GM18907 (cell line): Measurements from ENCODE around the gene CDC14A.
"Not testable (repeated sequence)": the region's sequence is repeated elsewhere in the genome, so short reads cannot be mapped to it uniquely, and the experiment has no call there.

ENCODE experiments used
- ATAC-seq: cut with Tn5 transposase; IDR thresholded peaks from one replicate; pipeline ENCODE4 v1.9.1; 2021; ENCODE audit warnings: mild to moderate bottlenecking, moderate library complexity; ENCODE audit not compliant: unreplicated experiment

Gene CDC14A

GRCh38 chr1:100331146-100331545 is 21.2 kb upstream of the CDC14A start:
- not testable (repeated sequence) for ATAC-seq

DNA sequence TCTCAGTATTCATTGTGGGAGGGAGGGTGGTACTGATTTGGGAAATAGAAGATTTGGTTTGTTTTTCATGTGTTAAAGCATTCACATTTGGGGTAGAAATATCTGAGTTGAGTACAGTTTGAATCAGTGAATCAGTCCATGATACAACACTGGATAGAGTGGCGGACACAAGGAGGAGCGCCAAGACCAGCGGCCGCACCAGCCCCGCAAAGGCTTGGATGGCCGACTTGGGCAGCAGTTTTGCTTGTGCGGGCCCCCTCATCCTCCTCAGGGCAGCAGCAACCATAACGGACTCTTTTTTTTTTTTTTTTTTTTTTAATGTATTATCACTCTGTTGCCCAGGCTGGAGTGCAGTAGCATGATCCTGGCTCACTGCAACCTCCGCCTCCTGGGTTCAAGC is 20.0 kb upstream of the CDC14A start:
- no peak for ATAC-seq

- ATAC-seq: no peak
These were observed 16.9 kb upstream of the CDC14A start for GRCh38 chr1:100335436-100335835.

- ATAC-seq: not testable (repeated sequence)
These were observed 14.4 kb upstream of the CDC14A start for GRCh38 chr1:100337878-100338277.

DNA sequence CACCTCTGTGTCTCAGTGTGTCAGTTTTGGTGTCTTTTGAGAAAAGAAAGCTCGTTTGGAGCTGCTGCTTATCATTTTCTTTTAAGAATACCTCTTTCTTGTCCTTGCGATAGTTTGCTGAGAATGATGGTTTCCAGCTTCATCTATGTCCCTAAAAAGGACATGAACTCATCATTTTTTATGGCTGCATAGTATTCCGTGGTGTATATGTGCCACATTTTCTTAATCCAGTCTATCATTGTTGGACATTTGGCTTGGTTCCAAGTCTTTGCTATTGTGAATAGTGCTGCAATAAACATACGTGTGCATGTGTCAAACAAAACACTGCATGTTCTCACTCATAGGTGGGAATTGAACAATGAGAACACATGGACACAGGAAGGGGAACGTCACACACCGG is 12.6 kb upstream of the CDC14A start:
- not testable (repeated sequence) for ATAC-seq

- ATAC-seq: no peak
These were observed 11.8 kb upstream of the CDC14A start for GRCh38 chr1:100340494-100340893.

GRCh38 chr1:100342348-100342747 is 10.0 kb upstream of the CDC14A start:
- ATAC-seq: no peak

DNA sequence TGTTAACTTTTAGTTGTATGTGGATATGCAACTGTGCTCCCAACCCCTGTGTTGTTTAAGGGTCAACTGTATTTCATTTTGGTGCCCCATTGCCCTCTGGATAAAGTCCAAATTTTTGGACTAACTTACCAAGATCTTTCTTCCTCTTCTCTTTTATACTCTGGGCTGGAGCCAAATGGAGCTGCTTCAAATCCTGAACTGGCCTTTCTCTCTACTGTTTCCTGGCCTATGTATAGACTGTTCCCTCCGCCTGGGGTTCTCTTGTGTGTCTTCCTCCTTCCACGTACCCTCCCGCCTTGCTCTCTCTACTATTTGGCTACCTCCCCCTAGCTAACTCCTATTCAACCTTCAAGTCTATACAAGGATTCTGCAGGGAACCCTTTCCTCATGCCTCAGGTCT is 8.4 kb upstream of the CDC14A start:
- ATAC-seq: no peak

- ATAC-seq: no peak
These were observed 7.5 kb upstream of the CDC14A start for GRCh38 chr1:100344774-100345173.

- ATAC-seq: no peak
These were observed 5.9 kb upstream of the CDC14A start for GRCh38 chr1:100346387-100346786.

GRCh38 chr1:100347009-100347966 is 5.0 kb upstream of the CDC14A start:
- ATAC-seq: no peak

DNA sequence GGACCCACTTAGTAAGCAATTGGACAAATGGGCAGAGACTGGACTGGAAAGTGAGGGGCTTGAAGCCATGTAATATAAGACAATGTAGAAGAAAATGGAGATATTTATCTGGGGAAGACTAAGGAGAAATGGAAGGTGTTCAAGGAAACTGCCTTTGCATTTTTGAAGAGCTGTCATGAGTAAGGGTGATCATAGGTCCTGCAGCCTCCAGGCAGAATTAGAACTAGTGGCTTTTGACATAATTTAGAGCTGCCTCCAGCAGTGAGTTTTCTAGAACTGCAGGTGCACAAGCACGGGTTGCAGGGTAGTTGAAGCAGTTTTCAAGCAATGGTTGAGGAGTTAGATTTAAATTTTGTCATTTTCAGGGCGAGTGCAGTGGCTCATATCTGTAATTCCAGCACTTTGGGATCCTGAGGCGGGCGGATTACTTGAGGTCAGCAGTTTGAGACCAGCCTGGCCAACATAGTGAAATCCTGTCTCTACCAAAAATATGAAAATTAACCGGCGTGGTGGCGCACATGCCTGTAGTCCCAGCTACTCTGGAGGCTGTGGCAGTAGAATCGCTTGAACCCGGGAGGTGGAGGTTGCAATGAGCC is 3.7 kb upstream of the CDC14A start:
- no peak for ATAC-seq

- no peak for ATAC-seq
These were observed 3.1 kb upstream of the CDC14A start for GRCh38 chr1:100349246-100349645.

GRCh38 chr1:100350787-100351094 is 1.6 kb upstream of the CDC14A start:
- no peak for ATAC-seq

DNA sequence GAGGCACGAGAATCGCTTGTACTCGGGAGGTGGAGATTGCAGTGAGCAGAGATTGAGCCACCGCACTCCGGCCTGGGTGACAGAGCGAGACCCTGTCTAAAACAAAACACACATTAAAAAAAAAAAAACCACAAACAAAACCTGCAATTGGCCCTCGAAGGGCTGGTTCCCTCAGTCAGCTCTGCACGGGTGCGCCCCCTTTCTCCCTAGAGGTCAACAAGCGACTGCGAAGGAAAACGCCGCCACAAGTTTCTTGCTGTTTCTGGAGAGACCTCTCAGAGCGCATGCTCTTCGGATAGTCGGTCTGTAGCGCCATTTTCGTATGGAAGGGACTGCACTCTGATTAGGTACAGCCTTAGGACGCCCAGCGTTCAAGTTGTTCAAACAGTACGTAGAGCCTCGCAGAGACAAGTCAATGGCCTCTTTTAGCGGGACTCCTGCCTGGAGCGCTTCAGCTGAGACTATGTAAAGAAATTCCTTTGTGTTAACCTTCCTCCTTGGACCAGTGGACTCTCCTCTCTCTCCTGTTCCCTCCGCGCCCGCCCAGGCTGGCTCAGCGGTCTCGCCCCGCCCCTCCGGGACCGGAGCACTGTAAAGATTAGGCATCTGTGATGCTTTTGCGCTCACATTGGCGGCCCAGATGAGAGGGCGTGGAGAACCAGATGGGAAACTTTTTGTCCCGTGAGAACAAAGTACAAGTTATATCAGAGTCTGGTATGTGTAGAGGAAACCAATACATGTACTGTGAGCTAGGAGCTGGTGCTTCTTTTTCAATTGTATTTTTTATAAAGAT is 1.0 kb upstream of the CDC14A start:
- peak; percentile 70 for ATAC-seq

GRCh38 chr1:100353071-100353801 is 930 bp downstream of the CDC14A start:
- peak; percentile 27 for ATAC-seq

- ATAC-seq: no peak
These were observed 1.7 kb downstream of the CDC14A start for GRCh38 chr1:100353988-100354387.

DNA sequence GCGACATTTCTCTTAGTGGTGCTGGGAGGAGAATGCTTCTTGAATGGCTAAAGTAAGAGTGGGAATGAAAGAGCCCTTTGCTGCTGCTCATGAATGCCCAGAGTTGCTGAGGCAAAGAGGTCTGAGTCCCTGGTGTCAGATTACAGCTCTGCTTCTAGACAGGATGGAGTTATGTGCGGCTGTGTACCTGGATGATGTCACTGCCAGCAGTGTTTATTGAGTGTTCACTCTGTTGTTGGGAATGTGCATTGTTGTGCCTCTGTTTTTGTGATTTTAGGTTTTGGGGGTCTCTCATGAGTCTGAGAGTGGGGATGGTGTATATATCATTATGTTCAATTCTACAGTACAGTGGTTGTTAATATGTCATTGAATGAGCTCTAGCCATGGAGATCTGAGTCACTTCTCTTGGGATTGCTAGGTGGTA is 2.7 kb downstream of the CDC14A start:
- ATAC-seq: no peak

DNA sequence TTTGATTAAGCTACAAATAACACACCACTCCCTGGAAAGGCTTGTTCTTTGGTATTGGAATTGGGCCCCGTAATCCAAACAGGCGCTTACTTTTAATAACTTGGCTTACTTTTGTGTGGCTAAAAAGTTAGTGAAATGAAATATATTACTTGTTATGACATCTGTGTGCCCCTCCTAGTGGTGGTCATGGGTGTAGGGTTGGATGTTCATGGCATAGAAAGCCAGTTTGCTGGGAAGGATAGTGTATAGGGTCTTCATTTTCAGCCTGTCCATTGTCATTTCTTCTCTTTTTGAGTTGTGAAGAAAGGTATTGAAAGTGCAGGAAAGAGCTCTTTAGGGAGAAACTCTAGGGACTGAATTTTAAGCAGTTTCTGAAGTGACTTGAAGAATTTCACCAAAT is 5.9 kb downstream of the CDC14A start:
- peak; percentile 45 for ATAC-seq

DNA sequence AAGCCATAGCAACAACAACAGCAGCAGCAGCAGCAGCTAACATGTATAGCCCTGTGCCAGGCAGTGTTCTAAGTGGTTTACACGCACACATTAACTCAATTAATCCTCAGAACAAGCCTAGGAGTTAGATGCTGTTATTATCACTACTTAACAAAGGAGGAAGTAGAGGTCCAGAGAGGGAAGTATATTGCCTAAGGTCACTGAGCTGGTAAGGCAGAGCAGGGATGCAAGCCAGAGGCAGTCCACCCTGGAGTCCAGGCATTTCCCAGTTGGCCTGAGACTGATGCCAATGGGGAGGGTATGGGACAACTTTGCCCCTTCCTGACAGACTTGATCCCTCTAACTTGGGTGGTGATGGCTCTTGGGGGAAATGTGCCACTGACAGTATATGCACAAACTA is 6.8 kb downstream of the CDC14A start:
- no peak for ATAC-seq
